ENCODE data around the gene LNX1.

- no peak for TF ChIP-seq POLR2A (IDR thresholded peaks at IDR 0.05)
- TF ChIP-seq, protein P1, sequence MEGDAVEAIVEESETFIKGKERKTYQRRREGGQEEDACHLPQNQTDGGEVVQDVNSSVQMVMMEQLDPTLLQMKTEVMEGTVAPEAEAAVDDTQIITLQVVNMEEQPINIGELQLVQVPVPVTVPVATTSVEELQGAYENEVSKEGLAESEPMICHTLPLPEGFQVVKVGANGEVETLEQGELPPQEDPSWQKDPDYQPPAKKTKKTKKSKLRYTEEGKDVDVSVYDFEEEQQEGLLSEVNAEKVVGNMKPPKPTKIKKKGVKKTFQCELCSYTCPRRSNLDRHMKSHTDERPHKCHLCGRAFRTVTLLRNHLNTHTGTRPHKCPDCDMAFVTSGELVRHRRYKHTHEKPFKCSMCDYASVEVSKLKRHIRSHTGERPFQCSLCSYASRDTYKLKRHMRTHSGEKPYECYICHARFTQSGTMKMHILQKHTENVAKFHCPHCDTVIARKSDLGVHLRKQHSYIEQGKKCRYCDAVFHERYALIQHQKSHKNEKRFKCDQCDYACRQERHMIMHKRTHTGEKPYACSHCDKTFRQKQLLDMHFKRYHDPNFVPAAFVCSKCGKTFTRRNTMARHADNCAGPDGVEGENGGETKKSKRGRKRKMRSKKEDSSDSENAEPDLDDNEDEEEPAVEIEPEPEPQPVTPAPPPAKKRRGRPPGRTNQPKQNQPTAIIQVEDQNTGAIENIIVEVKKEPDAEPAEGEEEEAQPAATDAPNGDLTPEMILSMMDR (IDR thresholded peaks at IDR 0.05), result no peak
These were observed 83.5 kb downstream of the LNX1 start for GRCh38 chr4:53507671-53508286.
